Left kidney (tissue), 2 donors: Measurements from ENCODE around the gene SAXO1. TPM values are rescaled to one million over a fixed set of nuclear protein-coding genes. Genes with fewer than 3 reads are reported as not detected.
"Not testable (repeated sequence)": the region's sequence is repeated elsewhere in the genome, so short reads cannot be mapped to it uniquely, and the experiment has no call there.

Experiments used
- DNase-seq: peaks from one replicate; pipeline ENCODE4 v3.0.0-alpha.2; 2013
- polyA plus RNA-seq: library from polyadenylated mRNA; unstranded; fragments of 120-200 nt; gene quantifications from one replicate; pipeline ENCODE4 v1.2.1, GENCODE V29; 2013; ENCODE audit not compliant: insufficient read length

The SAXO1 gene
- polyA plus RNA-seq, 1 donor, result 0.20 TPM

- no peak for DNase-seq
Measured at GRCh38 chr9:18999173-18999785, 33.7 kb downstream of the SAXO1 start.

GRCh38 chr9:18997151-18997550 is 35.9 kb downstream of the SAXO1 start:
- no peak for DNase-seq

GRCh38 chr9:18996211-18996610 is 36.8 kb downstream of the SAXO1 start:
- no peak for DNase-seq

GRCh38 chr9:18994263-18994916 is 38.6 kb downstream of the SAXO1 start:
- no peak for DNase-seq

- DNase-seq, result not testable (repeated sequence)
Measured at GRCh38 chr9:18991197-18991596, 41.8 kb downstream of the SAXO1 start.

GRCh38 chr9:18990494-18990893 is 42.5 kb downstream of the SAXO1 start:
- DNase-seq, result no peak

- no peak for DNase-seq
Measured at GRCh38 chr9:18989865-18990264, 43.1 kb downstream of the SAXO1 start.

GRCh38 chr9:18989097-18989496 is 43.9 kb downstream of the SAXO1 start:
- no peak for DNase-seq

- DNase-seq, result no peak
Measured at GRCh38 chr9:18988003-18988402, 45.0 kb downstream of the SAXO1 start.

GRCh38 chr9:18985996-18986395 is 47.0 kb downstream of the SAXO1 start:
- DNase-seq, result no peak

GRCh38 chr9:18985464-18985951 is 47.5 kb downstream of the SAXO1 start:
- no peak for DNase-seq

GRCh38 chr9:18982262-18982620 is 50.8 kb downstream of the SAXO1 start:
- no peak for DNase-seq

GRCh38 chr9:18981476-18982261 is 51.3 kb downstream of the SAXO1 start:
- no peak for DNase-seq

- no peak for DNase-seq
Measured at GRCh38 chr9:18980189-18980588, 52.8 kb downstream of the SAXO1 start.

GRCh38 chr9:18979367-18979766 is 53.6 kb downstream of the SAXO1 start:
- DNase-seq, result no peak

GRCh38 chr9:18978188-18978587 is 54.8 kb downstream of the SAXO1 start:
- no peak for DNase-seq

- peak; percentile 43 for DNase-seq
Measured at GRCh38 chr9:18976709-18977531, 56.1 kb downstream of the SAXO1 start.

- DNase-seq, result no peak
Measured at GRCh38 chr9:18976221-18976708, 56.7 kb downstream of the SAXO1 start.

- DNase-seq, result no peak
Measured at GRCh38 chr9:18973348-18973747, 59.7 kb downstream of the SAXO1 start.

GRCh38 chr9:18972675-18973074 is 60.3 kb downstream of the SAXO1 start:
- no peak for DNase-seq

GRCh38 chr9:18971909-18972308 is 61.1 kb downstream of the SAXO1 start:
- no peak for DNase-seq

GRCh38 chr9:18971404-18971803 is 61.6 kb downstream of the SAXO1 start:
- no peak for DNase-seq
